ENCODE data around the gene OXGR1.
A peak's percentile ranks its signal among the peaks of the same experiment; 100 is the strongest.

The OXGR1 gene

DNA sequence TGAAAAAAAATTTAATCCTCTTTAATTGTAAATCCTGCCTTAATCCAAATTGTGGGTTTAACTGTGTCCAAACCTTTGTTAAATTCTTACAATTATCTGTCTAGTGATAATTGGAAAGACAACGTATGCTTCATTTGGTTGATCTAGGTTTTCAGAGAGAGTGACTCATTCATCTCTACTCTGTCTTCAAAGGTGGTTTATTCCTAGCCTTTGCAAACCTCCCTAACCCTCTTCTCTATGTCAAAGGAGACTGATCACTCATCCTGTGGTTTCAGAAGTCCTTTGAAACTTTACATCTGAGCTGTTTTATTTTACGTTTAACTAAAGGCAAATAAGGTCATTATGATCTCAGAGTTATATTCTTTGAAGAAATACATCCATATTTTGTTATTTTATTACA is 8.8 kb upstream of the OXGR1 start:
- no peak overlapping the region for H3K9ac ChIP-seq (ENCODE audit: low read depth, low read length)
- no peak overlapping the region for H3K27ac ChIP-seq (ENCODE audit: low read length)
- H3K36me3 ChIP-seq (ENCODE audit: insufficient read depth, low read depth, low read length) = no peaks in the 10 kb centered on the region
- peaks cover 79% of the 10 kb centered on the region for H3K27me3 ChIP-seq (ENCODE audit: insufficient read depth, low read length)
- H3K9me3 ChIP-seq (ENCODE audit: insufficient read depth, low read depth, low read length) = no peaks in the 10 kb centered on the region
- no peaks in the 10 kb centered on the region; the same call in 1 of the 2 replicates for H3K4me1 ChIP-seq (ENCODE audit: insufficient read depth, low read length)
- no peak overlapping the region for H3K4me3 ChIP-seq (ENCODE audit: low read length)

DNA sequence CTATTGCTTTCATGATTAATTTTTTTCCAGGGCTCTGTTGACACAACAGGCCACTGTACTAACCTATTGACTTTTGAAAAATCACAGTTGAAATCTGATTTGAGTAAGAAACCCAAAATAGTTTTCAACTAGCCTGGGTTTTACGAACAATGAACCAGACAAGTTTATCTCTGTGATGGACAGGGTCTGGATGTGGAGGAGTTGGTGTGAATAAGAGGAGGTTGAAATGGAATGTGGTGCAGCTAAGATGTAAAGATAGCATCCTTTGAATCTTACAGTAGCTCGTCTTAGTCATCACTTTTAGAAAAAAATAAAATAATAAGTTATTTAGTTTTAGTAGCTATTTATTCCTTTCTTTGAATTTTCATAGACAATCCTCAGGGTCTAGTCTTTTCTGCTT is 8.3 kb upstream of the OXGR1 start:
- H3K9ac ChIP-seq (ENCODE audit: low read depth, low read length) = no peak overlapping the region
- peaks cover 83% of the 10 kb centered on the region for H3K27me3 ChIP-seq (ENCODE audit: insufficient read depth, low read length)
- H3K9me3 ChIP-seq (ENCODE audit: insufficient read depth, low read depth, low read length) = no peaks in the 10 kb centered on the region
- no peaks in the 10 kb centered on the region; the same call in 1 of the 2 replicates for H3K4me1 ChIP-seq (ENCODE audit: insufficient read depth, low read length)
- H3K4me3 ChIP-seq (ENCODE audit: low read length) = no peak overlapping the region
- no peaks in the 10 kb centered on the region for H3K36me3 ChIP-seq (ENCODE audit: insufficient read depth, low read depth, low read length)
- H3K27ac ChIP-seq (ENCODE audit: low read length) = no peak overlapping the region

DNA sequence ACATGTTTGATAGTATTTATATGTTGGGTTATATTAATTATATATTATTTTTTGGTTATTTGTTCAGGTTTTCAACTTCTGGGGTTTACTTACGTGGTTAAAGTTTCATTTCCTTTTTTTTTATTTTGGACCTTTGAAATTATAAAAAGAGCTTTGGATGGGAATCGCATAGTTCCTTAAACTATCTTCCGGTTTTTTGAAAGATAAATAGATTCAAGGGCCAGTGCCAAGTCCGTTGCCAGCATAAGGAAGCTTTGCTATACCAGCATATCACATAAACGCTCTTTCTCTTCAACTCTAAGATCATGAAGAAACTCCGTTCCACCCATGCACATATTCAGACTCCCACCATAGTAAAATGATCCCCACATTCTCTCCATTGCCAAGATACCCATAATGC is 7.4 kb upstream of the OXGR1 start:
- Histone ChIP-seq H3K4me1 (ENCODE audit: insufficient read depth, low read length) (no peaks in the 10 kb centered on the region; the same call in 1 of the 2 replicates), H3K9ac (ENCODE audit: low read depth, low read length) (no peak overlapping the region), H3K9me3 (ENCODE audit: insufficient read depth, low read depth, low read length) (no peaks in the 10 kb centered on the region), H3K27ac (ENCODE audit: low read length) (no peak overlapping the region), H3K27me3 (ENCODE audit: insufficient read depth, low read length) (peaks cover 93% of the 10 kb centered on the region), H3K36me3 (ENCODE audit: insufficient read depth, low read depth, low read length) (no peaks in the 10 kb centered on the region), H3K4me3 (ENCODE audit: low read length) (no peak overlapping the region)

DNA sequence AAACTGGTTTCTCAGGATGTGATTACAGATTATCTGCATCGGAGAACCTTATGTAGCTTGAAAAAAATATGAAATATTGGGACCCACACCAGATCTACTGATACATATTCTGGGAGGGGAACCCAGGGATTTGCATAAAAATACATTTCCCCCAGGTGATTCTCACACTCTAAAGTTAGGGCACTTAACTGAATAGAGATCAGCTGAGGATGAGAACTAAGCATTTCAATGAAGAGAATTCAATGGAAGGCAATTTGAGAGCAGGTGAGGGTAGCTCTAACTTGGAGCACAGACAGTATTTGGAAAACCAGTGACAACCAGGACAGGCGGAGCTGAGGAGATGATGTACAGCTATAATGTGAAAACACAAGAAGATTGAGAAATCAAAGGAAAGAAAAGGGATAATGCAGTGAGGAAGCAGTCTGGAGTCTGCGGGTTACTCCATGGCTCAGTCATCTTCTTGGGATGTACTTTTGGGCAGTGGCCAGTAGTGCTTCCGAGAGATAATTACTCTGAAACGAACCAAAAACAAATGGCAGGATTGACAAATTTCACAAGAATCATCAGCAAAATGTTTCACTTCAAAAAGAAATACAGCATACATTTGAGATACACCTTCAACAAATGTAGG is 6.1 kb upstream of the OXGR1 start:
- H3K36me3 ChIP-seq (ENCODE audit: insufficient read depth, low read depth, low read length) = no peaks in the 10 kb centered on the region
- H3K9me3 ChIP-seq (ENCODE audit: insufficient read depth, low read depth, low read length) = no peaks in the 10 kb centered on the region
- peaks cover 98% of the 10 kb centered on the region for H3K27me3 ChIP-seq (ENCODE audit: insufficient read depth, low read length)
- no peak overlapping the region for H3K27ac ChIP-seq (ENCODE audit: low read length)
- no peak overlapping the region for H3K9ac ChIP-seq (ENCODE audit: low read depth, low read length)
- no peak overlapping the region for H3K4me3 ChIP-seq (ENCODE audit: low read length)
- no peaks in the 10 kb centered on the region; the same call in 1 of the 2 replicates for H3K4me1 ChIP-seq (ENCODE audit: insufficient read depth, low read length)

DNA sequence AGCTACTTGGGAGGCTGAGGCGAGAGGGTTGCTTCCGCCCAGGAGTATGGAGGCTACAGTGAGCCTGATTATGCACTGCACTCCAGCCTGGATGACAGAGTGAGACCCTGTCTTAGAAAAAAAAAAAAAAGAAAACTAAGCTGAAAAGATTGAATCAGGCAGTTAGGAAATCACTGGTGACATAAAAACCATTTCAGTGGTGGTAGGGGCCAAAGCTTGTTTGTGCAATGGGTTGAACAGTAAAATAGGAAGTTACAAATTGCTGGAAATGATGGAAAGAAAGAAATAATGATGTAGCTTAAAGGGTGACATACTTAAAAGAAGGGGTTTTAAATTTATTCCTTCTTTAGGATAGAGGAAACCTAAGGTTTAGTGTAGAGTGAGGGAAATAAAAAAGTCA is 4.8 kb upstream of the OXGR1 start:
- Histone ChIP-seq H3K36me3 (ENCODE audit: insufficient read depth, low read depth, low read length) (no peaks in the 10 kb centered on the region), H3K4me1 (ENCODE audit: insufficient read depth, low read length) (no peaks in the 10 kb centered on the region)

DNA sequence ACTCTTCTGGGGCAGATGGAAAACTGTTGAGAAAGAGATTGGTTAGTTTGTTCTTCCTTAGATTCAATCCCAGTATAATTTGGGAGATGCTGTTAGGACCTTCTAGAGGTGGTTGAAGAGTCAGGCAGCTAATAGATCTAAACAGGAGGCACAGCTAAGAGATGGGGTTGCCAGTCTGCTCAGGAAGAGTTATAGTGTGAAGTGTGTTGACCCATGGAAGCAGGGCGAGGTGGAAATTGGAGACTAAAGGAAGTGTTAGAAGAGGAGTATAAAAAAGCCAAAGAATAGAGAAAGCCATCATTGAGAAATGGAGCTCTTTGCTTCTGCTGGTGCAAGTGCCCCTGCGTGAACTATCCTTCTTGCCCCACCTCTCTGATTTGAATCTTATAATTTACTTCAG is 3.8 kb upstream of the OXGR1 start:
- no peaks in the 10 kb centered on the region for H3K36me3 ChIP-seq (ENCODE audit: insufficient read depth, low read depth, low read length)
- H3K4me1 ChIP-seq (ENCODE audit: insufficient read depth, low read length) = no peaks in the 10 kb centered on the region; the same call in 1 of the 2 replicates
- no peaks in the 10 kb centered on the region for H3K9me3 ChIP-seq (ENCODE audit: insufficient read depth, low read depth, low read length)
- no peak overlapping the region for H3K27ac ChIP-seq (ENCODE audit: low read length)
- H3K9ac ChIP-seq (ENCODE audit: low read depth, low read length) = no peak overlapping the region
- H3K27me3 ChIP-seq (ENCODE audit: insufficient read depth, low read length) = peaks cover 100% of the 10 kb centered on the region
- H3K4me3 ChIP-seq (ENCODE audit: low read length) = no peak overlapping the region

More for the DNA sequence above, 4.8 kb upstream of the OXGR1 start:
- no peak overlapping the region for H3K9ac ChIP-seq (ENCODE audit: low read depth, low read length)
- peaks cover 100% of the 10 kb centered on the region for H3K27me3 ChIP-seq (ENCODE audit: insufficient read depth, low read length)
- H3K9me3 ChIP-seq (ENCODE audit: insufficient read depth, low read depth, low read length) = no peaks in the 10 kb centered on the region
- H3K4me3 ChIP-seq (ENCODE audit: low read length) = no peak overlapping the region
- H3K27ac ChIP-seq (ENCODE audit: low read length) = no peak overlapping the region

DNA sequence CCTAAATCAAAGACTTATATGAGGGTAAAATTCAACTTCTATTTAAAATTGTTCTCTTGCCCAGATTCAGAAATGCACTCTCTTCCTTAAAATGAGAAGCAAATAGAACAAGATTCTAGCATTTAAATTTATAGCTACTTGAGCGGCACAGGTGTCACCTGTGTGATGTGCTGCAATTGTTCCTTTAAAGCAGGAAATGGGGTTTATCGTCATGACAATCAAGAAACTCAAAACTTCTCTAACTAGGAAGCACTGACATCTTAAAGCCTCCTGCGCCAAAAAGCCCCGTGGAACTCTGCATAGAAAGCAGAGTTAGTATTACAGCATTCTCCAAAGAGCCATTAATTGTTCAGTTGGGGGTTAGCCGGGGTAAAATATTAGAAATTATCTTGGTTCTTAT is 2.6 kb upstream of the OXGR1 start:
- peaks cover 99% of the 10 kb centered on the region for H3K27me3 ChIP-seq (ENCODE audit: insufficient read depth, low read length)

DNA sequence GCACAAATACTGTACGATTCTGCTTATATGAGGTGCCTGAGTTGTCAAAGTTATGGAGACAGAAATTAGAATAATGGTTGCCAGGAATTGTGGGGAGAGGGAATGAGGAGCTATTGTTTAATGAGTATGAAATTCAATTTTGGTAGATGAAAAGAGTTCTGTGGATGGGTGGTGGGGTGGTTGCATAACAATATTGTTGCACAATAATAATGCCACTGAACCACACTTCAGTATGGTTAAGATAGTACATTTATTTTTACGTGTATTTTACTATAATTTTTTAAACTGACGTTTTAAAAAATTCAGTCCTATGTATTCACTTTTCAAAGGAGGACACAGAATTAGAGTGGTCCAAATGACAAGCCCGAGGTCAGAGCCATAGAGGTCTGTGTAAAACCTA is 1.8 kb upstream of the OXGR1 start:
- no peak overlapping the region for H3K4me3 ChIP-seq (ENCODE audit: low read length)
- peaks cover 99% of the 10 kb centered on the region for H3K27me3 ChIP-seq (ENCODE audit: insufficient read depth, low read length)
- no peaks in the 10 kb centered on the region for H3K9me3 ChIP-seq (ENCODE audit: insufficient read depth, low read depth, low read length)
- H3K36me3 ChIP-seq (ENCODE audit: insufficient read depth, low read depth, low read length) = no peaks in the 10 kb centered on the region
- no peak overlapping the region for H3K27ac ChIP-seq (ENCODE audit: low read length)
- H3K4me1 ChIP-seq (ENCODE audit: insufficient read depth, low read length) = no peaks in the 10 kb centered on the region; the same call in 1 of the 2 replicates
- no peak overlapping the region for H3K9ac ChIP-seq (ENCODE audit: low read depth, low read length)

More for the DNA sequence above, 2.6 kb upstream of the OXGR1 start:
- no peaks in the 10 kb centered on the region for H3K36me3 ChIP-seq (ENCODE audit: insufficient read depth, low read depth, low read length)
- H3K27ac ChIP-seq (ENCODE audit: low read length) = no peak overlapping the region
- no peak overlapping the region for H3K9ac ChIP-seq (ENCODE audit: low read depth, low read length)
- no peaks in the 10 kb centered on the region for H3K9me3 ChIP-seq (ENCODE audit: insufficient read depth, low read depth, low read length)
- H3K4me3 ChIP-seq (ENCODE audit: low read length) = no peak overlapping the region
- no peaks in the 10 kb centered on the region; the same call in 1 of the 2 replicates for H3K4me1 ChIP-seq (ENCODE audit: insufficient read depth, low read length)

DNA sequence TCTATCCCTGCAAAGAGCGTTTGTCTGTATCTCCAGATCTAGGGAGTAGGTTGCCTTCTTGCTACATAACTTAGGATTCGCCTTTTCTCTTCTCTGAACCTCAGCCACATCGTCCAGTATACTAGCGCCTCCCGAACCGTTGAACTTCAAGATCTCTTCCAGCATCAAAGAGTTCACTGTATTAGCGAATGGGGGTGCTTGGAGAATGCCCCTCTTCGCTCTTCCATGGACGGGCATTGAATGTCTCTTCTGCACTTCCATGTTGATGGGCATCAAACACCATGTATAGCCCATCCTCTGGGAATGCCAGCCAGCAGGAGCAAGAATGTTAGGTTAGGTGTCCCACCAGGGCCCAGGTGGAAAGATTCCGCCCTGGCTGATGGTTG is 575 bp upstream of the OXGR1 start:
- no peaks in the 10 kb centered on the region for H3K36me3 ChIP-seq (ENCODE audit: insufficient read depth, low read depth, low read length)
- no peaks in the 10 kb centered on the region; the same call in 1 of the 2 replicates for H3K4me1 ChIP-seq (ENCODE audit: insufficient read depth, low read length)
- peak overlapping the region; percentile 25; the same call in 1 of the 2 replicates for H3K9ac ChIP-seq (ENCODE audit: low read depth, low read length)
- H3K4me3 ChIP-seq (ENCODE audit: low read length) = peak overlapping the region; percentile 83
- H3K9me3 ChIP-seq (ENCODE audit: insufficient read depth, low read depth, low read length) = no peaks in the 10 kb centered on the region
- peaks cover 89% of the 10 kb centered on the region for H3K27me3 ChIP-seq (ENCODE audit: insufficient read depth, low read length)
- no peak overlapping the region for H3K27ac ChIP-seq (ENCODE audit: low read length)

DNA sequence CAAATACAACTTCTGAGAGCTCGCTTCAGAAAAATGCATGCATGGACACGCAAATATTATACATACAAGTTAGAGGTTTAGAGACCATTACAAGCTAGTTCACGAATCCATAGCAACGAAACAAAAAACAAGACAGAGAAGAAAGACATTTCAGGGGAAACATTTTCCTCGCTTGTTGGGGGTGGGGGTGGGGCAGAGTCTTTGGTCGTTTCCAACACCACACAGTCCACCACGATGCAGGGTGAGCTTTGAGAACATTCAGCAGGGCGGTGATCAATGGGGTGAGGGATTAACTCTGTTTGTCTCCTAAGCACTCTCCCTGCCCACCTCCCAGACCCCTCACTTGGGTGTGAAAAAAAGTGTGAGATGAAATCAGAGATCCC is 651 bp downstream of the OXGR1 start:
- peak overlapping the region; percentile 69; the same call in 1 of the 2 replicates for H3K9ac ChIP-seq (ENCODE audit: low read depth, low read length)
- H3K9me3 ChIP-seq (ENCODE audit: insufficient read depth, low read depth, low read length) = no peaks in the 10 kb centered on the region
- peak overlapping the region; percentile 83 for H3K4me3 ChIP-seq (ENCODE audit: low read length)
- H3K4me1 ChIP-seq (ENCODE audit: insufficient read depth, low read length) = no peaks in the 10 kb centered on the region; the same call in 1 of the 2 replicates
- no peaks in the 10 kb centered on the region for H3K36me3 ChIP-seq (ENCODE audit: insufficient read depth, low read depth, low read length)
- no peak overlapping the region for H3K27ac ChIP-seq (ENCODE audit: low read length)
- H3K27me3 ChIP-seq (ENCODE audit: insufficient read depth, low read length) = peaks cover 77% of the 10 kb centered on the region

DNA sequence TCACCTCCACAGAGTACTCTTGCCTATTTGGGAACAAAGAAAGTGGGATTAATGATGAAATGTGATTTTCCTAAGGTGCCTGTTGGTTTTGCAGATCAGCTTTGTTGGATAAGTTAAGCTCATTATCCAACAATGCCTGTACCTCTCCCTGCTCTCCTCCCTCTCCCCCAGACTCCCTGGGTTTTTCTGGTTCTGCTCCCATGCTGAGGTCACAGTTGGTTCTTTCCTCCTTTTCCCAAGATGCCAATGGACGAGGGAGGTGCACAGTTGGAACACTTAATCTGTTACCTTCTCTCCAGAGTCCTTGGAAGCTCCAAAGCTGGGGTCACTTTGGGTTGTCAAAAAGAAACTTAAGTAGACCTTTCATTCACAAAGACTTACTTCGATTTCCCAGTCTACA is 1.6 kb downstream of the OXGR1 start:
- H3K27ac ChIP-seq (ENCODE audit: low read length) = no peak overlapping the region
- H3K9ac ChIP-seq (ENCODE audit: low read depth, low read length) = no peak overlapping the region
- no peaks in the 10 kb centered on the region; the same call in 1 of the 2 replicates for H3K4me1 ChIP-seq (ENCODE audit: insufficient read depth, low read length)
- no peaks in the 10 kb centered on the region for H3K9me3 ChIP-seq (ENCODE audit: insufficient read depth, low read depth, low read length)
- peaks cover 67% of the 10 kb centered on the region for H3K27me3 ChIP-seq (ENCODE audit: insufficient read depth, low read length)
- no peaks in the 10 kb centered on the region for H3K36me3 ChIP-seq (ENCODE audit: insufficient read depth, low read depth, low read length)
- no peak overlapping the region for H3K4me3 ChIP-seq (ENCODE audit: low read length)

DNA sequence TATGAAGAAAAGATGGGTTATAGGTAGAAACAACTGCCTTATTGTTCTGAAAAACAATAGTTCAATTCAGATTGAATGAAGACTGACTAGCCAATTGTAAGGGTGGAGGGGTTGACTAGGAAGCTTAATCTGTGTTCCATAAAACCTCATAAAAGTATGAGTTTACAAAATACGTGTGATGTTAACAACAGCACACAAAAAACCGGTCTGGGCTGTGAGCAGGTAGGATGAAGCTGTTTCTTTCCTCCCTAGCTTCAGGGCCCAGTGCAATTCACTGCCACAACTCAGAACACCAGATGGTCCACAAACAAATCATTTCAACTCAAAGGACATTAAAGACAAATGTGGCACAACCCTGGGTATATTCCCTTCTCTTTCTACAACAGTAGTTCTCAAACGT is 3.2 kb downstream of the OXGR1 start:
- Histone ChIP-seq H3K4me3 (ENCODE audit: low read length) (no peak overlapping the region), H3K9me3 (ENCODE audit: insufficient read depth, low read depth, low read length) (no peaks in the 10 kb centered on the region), H3K9ac (ENCODE audit: low read depth, low read length) (no peak overlapping the region), H3K4me1 (ENCODE audit: insufficient read depth, low read length) (no peaks in the 10 kb centered on the region; the same call in 1 of the 2 replicates), H3K36me3 (ENCODE audit: insufficient read depth, low read depth, low read length) (no peaks in the 10 kb centered on the region), H3K27me3 (ENCODE audit: insufficient read depth, low read length) (peaks cover 51% of the 10 kb centered on the region), H3K27ac (ENCODE audit: low read length) (no peak overlapping the region)
